IMR-90 (cell line): ENCODE results near the gene CEP126. TPM values are rescaled to one million over a fixed set of nuclear protein-coding genes. Genes with fewer than 3 reads are reported as not detected.
A peak's percentile ranks its signal among the peaks of the same experiment; 100 is the strongest.

Experiments used
- ATAC-seq: fragments of 200-7000 bp; cut with Tn5 transposase; 2 replicates; pipeline ENCODE4 v1.9.1; 2020; ENCODE audit warnings: low read depth, mild to moderate bottlenecking, moderate library complexity
- BruUV-seq: library from RNA; stranded (reverse); fragments of 400-500 nt; replicated peaks from 2 replicates; lab custom pipeline; 2021; lab: Mats Ljungman, UMichigan
- CTCF ChIA-PET: fragments of 300-600 bp; formaldehyde crosslinking; extraction: SDS; loops from one replicate; lab custom pipeline; 2021; ENCODE audit warnings: antibody characterized with exemption; lab: Yijun Ruan, JAX
- POLR2A ChIA-PET: fragments of 300-600 bp; sonication (Branson Sonifier 250); formaldehyde crosslinking; loops from one replicate; lab custom pipeline; 2022; ENCODE audit warnings: antibody characterized with exemption; ENCODE audit not compliant: unreplicated experiment; lab: Charles Lee
- DNase-seq: peaks from one replicate; pipeline ENCODE4 v3.0.0; 2013
- H2AFZ ChIP-seq: replicated peaks from 2 replicates; pipeline ENCODE3; 2013; ENCODE audit warnings: low read length, mild to moderate bottlenecking; ENCODE audit not compliant: poor library complexity
- H2AK5ac ChIP-seq: 2 replicates; pipeline ENCODE4 v1.6.1; 2013; ENCODE audit warnings: low read depth, low read length, inconsistent platforms
- H2AK9ac ChIP-seq: replicated peaks from 2 replicates; pipeline ENCODE3; 2013; ENCODE audit warnings: mild to moderate bottlenecking, low read depth, low read length, moderate library complexity; ENCODE audit not compliant: poor library complexity
- H2BK120ac ChIP-seq: 2 replicates; pipeline ENCODE4 v1.6.1; 2013; ENCODE audit warnings: low read depth, low read length, inconsistent platforms
- H2BK15ac ChIP-seq: 3 replicates; pipeline ENCODE4 v1.6.1; 2013; ENCODE audit warnings: low read depth, low read length, inconsistent platforms
- H2BK20ac ChIP-seq: 2 replicates; pipeline ENCODE4 v1.6.1; 2013; ENCODE audit warnings: low read depth, mild to moderate bottlenecking, inconsistent platforms, low read length, moderate library complexity
- H2BK5ac ChIP-seq: 2 replicates; pipeline ENCODE4 v1.6.1; 2013; ENCODE audit warnings: mild to moderate bottlenecking, low read depth, low read length, inconsistent platforms; ENCODE audit not compliant: poor library complexity, severe bottlenecking
- H3K14ac ChIP-seq: replicated peaks from 2 replicates; pipeline ENCODE4 v1.6.1; 2013; ENCODE audit warnings: low read depth, low read length, inconsistent platforms
- H3K18ac ChIP-seq: 2 replicates; pipeline ENCODE4 v1.6.1; 2013; ENCODE audit warnings: low read depth, low read length, control low read depth
- H3K23ac ChIP-seq: 2 replicates; pipeline ENCODE4 v1.6.1; 2013; ENCODE audit warnings: low read depth, low read length, inconsistent platforms
- H3K27ac ChIP-seq: 2 replicates; pipeline ENCODE4 v1.5.1; 2013; ENCODE audit warnings: mild to moderate bottlenecking, control low read depth, low read length; ENCODE audit not compliant: insufficient read depth
- H3K27me3 ChIP-seq: 2 replicates; pipeline ENCODE4 v1.6.1; 2013; ENCODE audit warnings: low read length; ENCODE audit not compliant: control insufficient read depth, insufficient read depth
- H3K36me3 ChIP-seq: 2 replicates; pipeline ENCODE4 v1.6.1; 2013; ENCODE audit warnings: low read length, mixed read lengths; ENCODE audit not compliant: control insufficient read depth, insufficient read depth
- H3K4ac ChIP-seq: 2 replicates; pipeline ENCODE4 v1.6.1; 2013; ENCODE audit warnings: low read depth, low read length, inconsistent platforms
- H3K4me1 ChIP-seq: 2 replicates; pipeline ENCODE4 v1.6.1; 2013; ENCODE audit warnings: low read length, mixed read lengths; ENCODE audit not compliant: control insufficient read depth, insufficient read depth
- H3K4me2 ChIP-seq: 2 replicates; pipeline ENCODE4 v1.6.1; 2013; ENCODE audit warnings: low read depth, mild to moderate bottlenecking, control low read depth, low read length, moderate library complexity
- H3K4me3 ChIP-seq: 2 replicates; pipeline ENCODE4 v1.5.1; 2013; ENCODE audit warnings: low read depth, mild to moderate bottlenecking, control low read depth, low read length, moderate library complexity; ENCODE audit not compliant: insufficient read depth
- H3K56ac ChIP-seq: 2 replicates; pipeline ENCODE4 v1.6.1; 2013; ENCODE audit warnings: low read length, inconsistent platforms; ENCODE audit not compliant: insufficient read depth; ENCODE audit errors: extremely low read depth
- H3K79me1 ChIP-seq, 2 experiments: 2 replicates each; pipeline ENCODE4 v1.6.1; 2013; ENCODE audit warnings: low read length in 2 of 2, inconsistent platforms in 1 of 2, low read depth in 1 of 2
- H3K9ac ChIP-seq: 2 replicates; pipeline ENCODE4 v1.6.1; 2013; ENCODE audit warnings: low read depth, low read length, control low read depth
- H3K9me1 ChIP-seq: 2 replicates; pipeline ENCODE4 v1.6.1; 2013; ENCODE audit warnings: low read length, inconsistent platforms; ENCODE audit not compliant: insufficient read depth
- H3K9me3 ChIP-seq: 2 replicates; pipeline ENCODE4 v1.6.1; 2013; ENCODE audit warnings: low read length; ENCODE audit not compliant: control insufficient read depth, insufficient read depth
- H4K20me1 ChIP-seq: 2 replicates; pipeline ENCODE4 v1.6.1; 2013; ENCODE audit warnings: low read length, inconsistent platforms; ENCODE audit not compliant: insufficient read depth
- H4K5ac ChIP-seq: 2 replicates; pipeline ENCODE4 v1.6.1; 2013; ENCODE audit warnings: mild to moderate bottlenecking, low read depth, low read length, control low read depth
- H4K8ac ChIP-seq, 2 experiments: 2 replicates each; pipeline ENCODE4 v1.6.1; 2013; ENCODE audit warnings: low read depth in 2 of 2, low read length in 2 of 2, control low read depth in 1 of 2, inconsistent platforms in 1 of 2
- H4K91ac ChIP-seq: 2 replicates; pipeline ENCODE4 v1.6.1; 2013; ENCODE audit warnings: low read depth, low read length, inconsistent platforms; ENCODE audit not compliant: insufficient read depth
- BHLHE40 ChIP-seq: fragments of 150-350 bp; IDR thresholded peaks from 2 replicates; pipeline ENCODE4 v1.6.1; 2016; ENCODE audit warnings: mild to moderate bottlenecking, low read depth, low read length
- CEBPB ChIP-seq: IDR thresholded peaks from 2 replicates; pipeline ENCODE4 v1.6.1; 2012; ENCODE audit warnings: low read depth, low read length, improper control_type of control experiment
- CTCF ChIP-seq: conservative IDR thresholded peaks from 2 replicates; pipeline ENCODE4 v1.5.1; 2012; ENCODE audit warnings: mild to moderate bottlenecking, low read depth, low read length, improper control_type of control experiment
- MAZ ChIP-seq: IDR thresholded peaks from 2 replicates; pipeline ENCODE4 v1.6.1; 2012; ENCODE audit warnings: low read depth, mild to moderate bottlenecking, low read length, improper control_type of control experiment, moderate library complexity, borderline replicate concordance
- NFE2L2 ChIP-seq: fragments of 150-350 bp; IDR thresholded peaks from 2 replicates; pipeline ENCODE4 v1.6.1; 2016; ENCODE audit warnings: low read depth, mild to moderate bottlenecking, low read length
- RAD21 ChIP-seq: IDR thresholded peaks from 2 replicates; pipeline ENCODE4 v1.6.1; 2012; ENCODE audit warnings: low read length, improper control_type of control experiment
- RFX5 ChIP-seq: IDR thresholded peaks from 2 replicates; pipeline ENCODE4 v1.8.0; 2012; ENCODE audit warnings: low read depth, mild to moderate bottlenecking, low read length, moderate library complexity
- WGBS, 2 experiments: methylation state at CpG; one replicate each; pipeline versions ENCODE4 v1.1.5 to v1.1.7; 2013; ENCODE audit warnings: missing lambda C conversion rate in 2 of 2; ENCODE audit not compliant: insufficient read length in 1 of 2; ENCODE audit errors: extremely low coverage in 2 of 2; 5-methylcytosine and 5-hydroxymethylcytosine counted together
- dilution Hi-C: fragments of 300-500 bp; cut with HindIII; formaldehyde crosslinking; loops from one replicate; pipeline ENCODE4 v1.14.3; 2018; ENCODE audit warnings: low sequenced_read_pairs; ENCODE audit not compliant: unreplicated experiment
- in situ Hi-C: fragments of 300-500 bp; cut with MboI; formaldehyde crosslinking; loops from 3 replicates; pipeline ENCODE4 v1.14.3; 2019; ENCODE audit warnings: low sequenced_read_pairs, inconsistent platforms, mixed read lengths
- intact Hi-C: fragments of 100-400 bp; cut with micrococcal nuclease; formaldehyde crosslinking; loops from 2 replicates; pipeline ENCODE4 v1.10.0; 2022
- polyA plus RNA-seq, 3 experiments: library from polyadenylated mRNA; depleted of rRNA; stranded (reverse); fragments of >200 nt; gene quantifications; 2 replicates each; pipeline ENCODE4 v1.2.3, GENCODE V29; 2012; ENCODE audit warnings: low replicate concordance in 1 of 3
- total RNA-seq: library from RNA; depleted of rRNA; stranded (reverse); fragments of >200 nt; gene quantifications from 2 replicates; pipeline ENCODE4 v1.2.3, GENCODE V29; 2012

Gene CEP126
- total and polyA plus RNA-seq, 2 of the 4 experiments (the other 2 are of a cell fraction), result 0.72 to 1.4 TPM

GRCh38 chr11:101912823-101913284, 2.0 kb upstream of the CEP126 start:
- no TSS peak for BruUV-seq
- intact Hi-C loops, result no loop called here
- WGBS, 2 experiments, result no CpG with 5 or more reads among the region's 3 CpGs
- H4K91ac ChIP-seq, result no peak overlapping the region
- H2AK9ac ChIP-seq, result no peak overlapping the region
- H3K9me1 ChIP-seq, result no peaks in the 10 kb centered on the region; the same call in 1 of the 2 replicates
- H4K20me1 ChIP-seq, result no peaks in the 10 kb centered on the region
- in situ Hi-C loops, result no loop called here
- ChIA-PET CTCF (interaction anchor here (0.7 to 1.6 kb wide), 2 partner anchors 33 to 51 kb away, joined by 3 to 5 read pairs; no protein-coding TSS in a partner anchor), POLR2A (no interaction called here)
- no peak overlapping the region for H3K9ac ChIP-seq
- H3K4me3 ChIP-seq, result no peak overlapping the region
- no peak overlapping the region for H3K14ac ChIP-seq
- no peak overlapping the region for H3K23ac ChIP-seq
- DNase-seq, result peak; percentile 67
- no peak overlapping the region; a peak in 1 of 4 replicates for H4K8ac ChIP-seq
- ATAC-seq, result 0 out of 2 replicates have a peak, but pooled peaks have one; percentile 1
- dilution Hi-C loops, result no loop called here
- no peaks in the 10 kb centered on the region for H3K9me3 ChIP-seq
- H2AFZ ChIP-seq, result no peak overlapping the region
- no peaks in the 10 kb centered on the region for H3K27me3 ChIP-seq
- H2BK20ac ChIP-seq, result no peak overlapping the region
- no peak overlapping the region; the same call in 2 of the 3 replicates for H2BK15ac ChIP-seq
- H3K27ac ChIP-seq, result no peak overlapping the region
- H3K79me1 ChIP-seq, result peaks cover 0 to 5% of the 10 kb centered on the region in 2 experiments; a peak in 1 of 4 replicates
- H3K56ac ChIP-seq, result no peak overlapping the region
- H3K36me3 ChIP-seq, result no peaks in the 10 kb centered on the region
- no peak overlapping the region for H2BK120ac ChIP-seq
- no peak for TF ChIP-seq MAZ
- no peak for TF ChIP-seq CTCF
- TF ChIP-seq RAD21, result no peak
- no peak for TF ChIP-seq CEBPB
- TF ChIP-seq RFX5, result no peak
- no peak for TF ChIP-seq NFE2L2
- peak; percentile 52; the same call in 1 of the 2 replicates for TF ChIP-seq BHLHE40
- H2BK5ac ChIP-seq, result no peak overlapping the region
- H3K4me1 ChIP-seq, result peaks cover 8% of the 10 kb centered on the region
- H3K18ac ChIP-seq, result no peak overlapping the region; the same call in 1 of the 2 replicates
- peak overlapping the region; percentile 43; the same call in 1 of the 2 replicates for H3K4me2 ChIP-seq
- no peak overlapping the region for H3K4ac ChIP-seq
- no peak overlapping the region for H2AK5ac ChIP-seq
- no peak overlapping the region for H4K5ac ChIP-seq
